Hematopoietic multipotent progenitor cell treated with erythropoietin and hydrocortisone succinate and interleukin-3 and kit ligand, for 4 days (in vitro differentiated cells): ENCODE data around the gene NSF.
A peak's percentile ranks its signal among the peaks of the same experiment; 100 is the strongest.
"Not testable (repeated sequence)": the region's sequence is repeated elsewhere in the genome, so short reads cannot be mapped to it uniquely, and the experiment has no call there.

ENCODE experiments used
- DNase-seq: peaks from one replicate; pipeline ENCODE4 v3.0.0-alpha.2; 2015

Gene NSF

GRCh38 chr17:46632146-46632545, 41.7 kb downstream of the NSF start:
- DNase-seq: not testable (repeated sequence)

DNA sequence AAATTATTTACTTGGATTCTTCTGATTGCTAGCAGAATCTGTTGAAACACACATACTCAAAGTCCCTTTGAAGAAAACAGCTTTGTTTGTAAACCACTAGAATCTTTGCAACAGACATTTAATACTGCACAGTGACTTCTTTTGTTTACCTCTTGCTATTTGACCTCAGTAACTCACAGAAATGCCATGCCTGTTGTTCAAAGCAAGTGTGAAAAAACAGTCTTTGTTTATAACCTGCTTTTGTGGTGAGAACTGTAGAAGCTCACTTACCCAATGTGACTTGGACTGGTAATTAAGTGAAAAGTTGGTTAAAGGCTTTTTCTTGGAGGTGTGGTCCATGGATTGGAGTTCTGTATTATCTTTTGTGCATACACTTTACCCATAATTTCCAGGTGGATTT, 44.4 kb downstream of the NSF start:
- not testable (repeated sequence) for DNase-seq

DNA sequence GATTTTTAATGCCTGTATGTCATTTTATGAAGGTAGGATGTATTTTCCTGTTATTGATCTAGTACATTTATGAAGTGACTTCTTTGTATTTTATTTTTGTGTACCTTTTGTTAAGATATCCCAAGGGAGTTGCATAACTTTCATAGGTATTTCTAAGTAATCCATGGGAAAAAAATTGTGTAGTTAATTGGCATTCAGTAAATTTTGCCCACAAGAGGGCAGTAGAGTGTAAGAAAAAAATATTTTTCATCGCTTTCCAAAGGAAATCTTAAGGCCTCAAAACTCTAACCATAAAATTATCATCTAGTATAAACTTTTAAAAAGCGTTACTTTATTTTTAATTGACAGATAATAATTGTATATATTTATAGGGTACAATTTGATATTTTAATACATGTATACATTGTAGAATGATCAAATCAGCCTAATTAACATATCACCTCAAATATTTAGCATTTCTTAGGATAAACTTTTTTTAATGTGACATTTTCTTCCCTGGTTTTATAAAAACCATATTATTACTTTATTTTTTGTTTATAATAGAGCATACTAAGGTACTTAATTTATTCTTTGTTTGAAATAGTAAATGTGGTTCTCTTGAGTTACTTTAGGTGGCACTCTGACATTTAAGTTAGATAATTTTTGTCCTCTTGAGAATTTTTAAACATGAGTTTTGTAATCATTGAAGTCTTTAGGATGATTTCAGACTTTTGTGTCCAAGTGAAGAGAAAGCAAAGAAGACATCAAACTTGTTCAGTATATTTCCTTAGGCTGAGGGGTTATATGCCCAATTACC, 51.6 kb downstream of the NSF start:
- DNase-seq: not testable (repeated sequence)

DNA sequence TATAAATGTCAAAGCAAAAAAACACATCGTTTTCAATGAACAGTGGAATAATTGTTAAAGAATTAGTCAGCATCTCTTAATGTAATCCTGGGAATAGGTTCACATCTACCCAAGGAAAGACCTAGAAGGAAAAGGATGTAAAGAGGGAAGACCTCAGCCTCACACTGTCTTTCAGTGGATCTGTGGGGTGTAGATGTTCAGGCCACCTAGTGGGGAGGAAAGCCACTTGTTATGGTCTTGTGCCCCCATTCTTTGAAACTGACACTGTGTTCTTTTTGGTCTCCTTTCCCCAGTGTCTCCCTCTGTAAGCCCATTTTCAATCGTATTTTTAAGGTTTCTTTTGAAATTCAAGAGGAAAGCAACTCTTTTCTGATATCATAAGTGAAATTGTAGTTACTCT, 56.8 kb downstream of the NSF start:
- DNase-seq: not testable (repeated sequence)

GRCh38 chr17:46647688-46648278, 57.3 kb downstream of the NSF start:
- DNase-seq: not testable (repeated sequence)

- not testable (repeated sequence) for DNase-seq
Measured at GRCh38 chr17:46649246-46649645, 58.8 kb downstream of the NSF start.

DNA sequence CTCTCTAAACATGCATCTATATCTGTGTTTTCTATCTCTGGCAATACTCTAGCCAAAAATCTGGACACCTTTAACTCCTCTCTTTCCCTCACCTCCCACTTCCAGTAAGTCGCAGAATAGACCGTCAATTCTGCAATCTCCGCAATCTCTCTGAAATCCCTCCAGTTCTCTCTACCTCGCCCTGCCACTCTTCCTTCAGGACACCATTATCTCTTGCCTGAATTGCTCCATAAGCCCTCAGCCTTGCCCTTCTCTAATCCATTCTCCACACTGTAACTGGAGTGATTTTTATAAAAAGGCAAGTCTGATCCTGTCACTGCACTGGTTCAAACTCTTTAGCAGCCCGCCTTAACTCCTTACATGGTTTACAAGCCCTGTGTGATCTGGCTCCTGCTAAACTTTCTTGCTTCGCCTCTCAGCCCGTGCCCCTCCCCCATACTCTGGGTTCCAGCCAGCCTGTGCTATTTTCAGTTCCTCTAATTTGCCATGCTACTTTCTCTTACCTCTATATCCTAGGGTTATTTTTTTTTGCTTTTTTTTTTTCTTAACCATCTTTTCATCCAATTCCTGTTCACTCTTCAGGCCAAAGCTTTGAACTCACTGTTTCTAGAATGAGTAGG, 61.7 kb downstream of the NSF start:
- not testable (repeated sequence) for DNase-seq

- not testable (repeated sequence) for DNase-seq
Measured at GRCh38 chr17:46658235-46658634, 67.8 kb downstream of the NSF start.

DNA sequence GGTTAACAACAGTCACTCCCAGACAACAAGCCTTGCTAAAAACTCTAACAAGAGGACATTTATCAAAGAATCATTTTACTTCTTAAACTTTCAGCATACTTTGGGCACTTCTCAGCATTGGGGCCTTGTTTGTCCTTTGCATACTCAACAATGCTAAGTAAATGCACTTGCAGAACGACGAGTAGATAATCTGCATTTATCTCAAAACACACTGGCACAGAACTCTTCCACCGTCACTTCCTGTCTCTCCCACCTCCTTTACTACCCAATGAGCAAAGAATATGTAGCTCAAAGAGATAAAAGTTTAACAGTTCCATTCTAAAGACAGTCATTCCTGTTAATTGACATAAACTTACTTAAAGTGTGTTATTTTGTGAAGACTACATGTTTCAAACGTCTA, 69.2 kb downstream of the NSF start:
- DNase-seq: not testable (repeated sequence)

GRCh38 chr17:46663123-46663522, 72.7 kb downstream of the NSF start:
- not testable (repeated sequence) for DNase-seq

DNA sequence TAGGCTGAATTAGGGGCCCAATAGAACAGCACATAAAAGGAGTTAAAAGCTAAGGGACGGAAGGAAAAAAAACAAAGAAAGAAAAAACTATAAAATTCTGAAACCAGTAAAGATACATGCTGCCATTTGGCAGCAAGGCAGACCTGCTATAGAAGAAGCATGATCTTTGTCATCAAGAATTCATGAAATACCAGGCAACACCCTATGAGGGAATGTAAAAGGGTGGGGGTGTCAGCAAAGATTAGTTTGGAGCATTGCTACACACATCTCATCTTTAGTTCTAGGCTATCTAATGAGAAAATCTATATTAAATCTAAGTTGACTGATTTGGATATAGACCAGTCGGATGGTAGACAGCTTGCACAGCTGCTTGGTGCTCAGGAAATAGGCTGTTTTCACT, 73.1 kb downstream of the NSF start:
- DNase-seq: not testable (repeated sequence)

- not testable (repeated sequence) for DNase-seq
Measured at GRCh38 chr17:46665969-46666368, 75.5 kb downstream of the NSF start.

DNA sequence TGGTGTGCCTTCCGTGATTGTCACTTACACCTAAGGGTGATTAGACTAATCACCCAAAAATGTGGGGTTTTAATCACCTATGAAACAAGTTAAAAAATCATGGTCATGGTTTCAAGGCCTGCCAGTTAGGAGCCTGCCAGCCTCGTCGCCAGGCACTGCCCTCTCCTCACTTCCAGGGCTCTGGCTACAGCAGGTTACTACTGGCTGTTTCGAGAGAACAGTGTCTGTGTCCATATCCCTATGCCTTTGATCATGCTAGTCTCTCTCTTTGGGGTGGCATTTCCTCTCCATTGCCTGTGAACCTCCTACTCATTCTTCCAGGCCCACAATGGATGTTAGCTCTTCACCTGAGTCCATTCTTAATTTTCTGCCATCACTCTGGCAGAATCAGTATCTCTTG, 80.3 kb downstream of the NSF start:
- DNase-seq: not testable (repeated sequence)

GRCh38 chr17:46672777-46673176, 82.3 kb downstream of the NSF start:
- DNase-seq: not testable (repeated sequence)

GRCh38 chr17:46677819-46678218, 87.3 kb downstream of the NSF start:
- not testable (repeated sequence) for DNase-seq

- not testable (repeated sequence) for DNase-seq
Measured at GRCh38 chr17:46683653-46684052, 93.2 kb downstream of the NSF start.

DNA sequence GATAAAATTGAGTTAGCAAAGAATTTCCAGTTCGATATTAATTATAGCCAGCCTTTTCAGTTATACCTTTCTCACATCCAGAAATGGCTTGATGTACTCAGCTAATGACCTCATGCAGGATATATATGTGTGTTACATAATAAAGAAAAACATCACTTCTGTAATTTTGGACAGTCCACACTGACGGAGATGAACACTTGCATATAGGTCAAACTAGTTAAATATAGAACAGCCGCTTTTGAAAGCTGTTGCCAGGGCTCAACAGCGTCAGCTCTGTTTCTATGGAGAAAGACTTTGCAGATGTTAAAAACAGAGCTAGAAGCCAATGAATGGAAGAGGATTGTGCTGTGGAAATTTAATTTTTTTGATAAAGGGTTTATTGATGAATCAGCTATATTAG, 94.8 kb downstream of the NSF start:
- not testable (repeated sequence) for DNase-seq

GRCh38 chr17:46692196-46692595, 101.7 kb downstream of the NSF start:
- not testable (repeated sequence) for DNase-seq

DNA sequence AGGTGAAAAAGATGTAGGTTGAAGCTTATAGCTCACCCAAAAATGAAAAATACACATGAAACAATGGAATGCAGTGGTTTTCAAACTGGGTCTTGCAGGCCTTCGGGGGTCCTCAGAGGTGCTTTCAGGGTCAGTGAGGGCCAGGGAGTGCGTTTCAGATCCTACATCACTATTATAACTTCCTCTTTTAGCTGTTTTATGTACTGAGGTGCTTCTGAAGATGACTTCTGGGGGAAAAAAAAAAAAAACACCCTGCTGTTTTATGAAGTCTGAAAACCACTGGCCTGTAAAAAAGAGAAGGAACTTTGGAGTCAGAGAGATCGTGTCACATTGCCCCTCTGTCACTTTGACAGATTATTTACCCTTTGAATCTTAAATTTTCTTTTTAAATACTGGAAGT, 102.8 kb downstream of the NSF start:
- peak; percentile 12 for DNase-seq

GRCh38 chr17:46696522-46696921, 106.1 kb downstream of the NSF start:
- not testable (repeated sequence) for DNase-seq

DNA sequence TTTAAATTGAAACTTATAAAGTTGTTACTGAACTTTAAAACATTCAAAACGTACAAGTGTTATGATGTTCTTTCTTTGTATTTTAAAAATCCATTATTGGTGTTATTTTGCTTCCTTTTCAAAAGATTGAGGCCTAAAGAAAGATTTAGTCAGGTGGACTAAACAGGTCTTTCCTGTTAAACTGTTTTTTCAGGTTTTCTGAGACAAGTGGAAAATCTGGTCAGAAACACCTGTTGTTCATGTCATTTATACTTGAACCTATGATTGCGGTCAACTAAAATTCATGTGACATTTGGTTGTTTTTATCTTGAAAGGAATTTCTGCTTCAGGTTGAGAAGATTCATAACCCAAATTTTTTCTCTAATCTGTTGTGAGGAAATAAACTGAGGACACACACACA, 108.5 kb downstream of the NSF start:
- not testable (repeated sequence) for DNase-seq

DNA sequence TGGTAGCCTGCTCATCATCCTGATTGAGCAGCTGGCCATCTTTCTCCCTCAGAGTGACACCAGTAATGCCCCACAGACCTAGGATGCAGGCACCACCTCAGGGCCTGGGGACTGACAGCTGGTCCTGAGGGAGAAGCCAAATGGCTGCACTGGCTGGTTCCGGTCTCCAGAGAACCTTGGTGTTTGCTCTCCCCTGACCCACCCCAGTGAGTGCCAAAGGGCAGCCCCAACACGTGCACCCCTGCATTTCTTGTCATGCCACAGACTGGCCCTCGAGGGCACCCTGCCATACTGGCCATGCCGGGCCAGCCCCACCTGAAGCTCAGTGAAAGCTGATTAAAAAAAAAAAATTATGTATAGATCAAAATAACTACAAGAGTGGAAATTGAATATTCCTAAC, 127.5 kb downstream of the NSF start:
- no peak for DNase-seq

DNA sequence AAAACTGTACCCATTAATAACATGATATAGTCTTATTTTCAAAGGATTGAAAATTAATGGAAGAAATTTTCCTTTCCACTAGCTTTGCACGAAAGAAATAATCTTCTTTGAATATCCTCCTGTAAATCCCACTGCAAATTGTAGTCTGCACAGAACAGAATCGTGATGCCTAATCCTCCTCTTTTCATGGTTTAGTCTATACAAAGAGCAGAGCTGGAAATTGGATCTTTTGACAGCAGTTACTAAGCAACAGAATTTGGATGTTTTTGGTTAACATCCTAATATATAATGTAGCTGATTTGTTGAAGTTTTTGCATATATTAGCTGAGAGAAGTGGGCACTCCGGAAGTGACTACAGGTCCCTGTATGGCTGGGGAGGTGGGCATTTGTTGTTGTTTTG, 129.4 kb downstream of the NSF start:
- DNase-seq: no peak

- DNase-seq: no peak
Measured at GRCh38 chr17:46720408-46720807, 129.9 kb downstream of the NSF start.
